GM21360 (cell line): Measurements from ENCODE around the gene UBXN10.
"Not testable (repeated sequence)": the region's sequence is repeated elsewhere in the genome, so short reads cannot be mapped to it uniquely, and the experiment has no call there.

Source experiments
- ATAC-seq: cut with Tn5 transposase; IDR thresholded peaks from one replicate; pipeline ENCODE4 v1.9.1; 2021; ENCODE audit warnings: mild to moderate bottlenecking, moderate library complexity; ENCODE audit not compliant: unreplicated experiment

The UBXN10 gene

DNA sequence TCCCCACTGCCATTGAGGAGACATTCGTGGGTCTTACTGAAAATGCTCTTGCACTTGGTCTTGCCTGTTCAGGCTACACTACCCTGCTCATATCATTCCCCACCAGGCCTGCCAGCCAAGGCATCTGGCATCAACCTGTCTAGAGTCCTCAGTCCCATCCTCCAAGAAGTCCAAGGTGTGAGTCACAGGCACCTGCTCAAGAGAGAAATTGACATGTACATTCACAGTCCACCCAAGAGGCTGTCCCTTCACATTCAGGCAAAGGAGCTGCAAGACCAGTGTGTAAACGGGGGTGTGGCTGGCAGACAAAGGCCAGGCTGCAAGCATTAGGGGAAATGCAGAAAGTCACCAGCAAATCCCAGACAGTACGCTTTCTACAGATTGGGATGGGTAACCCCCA lies 13.5 kb downstream of the UBXN10 start:
- ATAC-seq, result no peak

DNA sequence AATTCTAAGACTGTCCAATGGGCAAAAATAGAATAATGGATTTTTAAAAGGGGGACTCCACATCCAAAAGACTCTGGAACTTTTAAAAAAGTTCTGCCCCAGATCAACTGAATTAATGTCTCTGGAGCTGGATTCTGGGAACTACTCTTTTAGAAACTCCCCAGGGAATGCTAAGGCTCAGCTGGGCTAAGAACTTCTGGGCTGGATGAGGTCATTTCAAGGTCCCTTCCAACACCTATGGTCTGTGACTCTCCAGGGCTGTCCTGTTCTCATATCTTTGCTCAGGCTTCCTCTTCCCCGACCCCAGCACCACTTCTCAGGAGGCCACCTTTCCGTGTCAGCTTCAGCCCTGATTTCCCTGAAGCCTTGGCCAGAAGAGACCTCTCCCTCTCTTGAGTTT lies 13.9 kb downstream of the UBXN10 start:
- no peak for ATAC-seq

DNA sequence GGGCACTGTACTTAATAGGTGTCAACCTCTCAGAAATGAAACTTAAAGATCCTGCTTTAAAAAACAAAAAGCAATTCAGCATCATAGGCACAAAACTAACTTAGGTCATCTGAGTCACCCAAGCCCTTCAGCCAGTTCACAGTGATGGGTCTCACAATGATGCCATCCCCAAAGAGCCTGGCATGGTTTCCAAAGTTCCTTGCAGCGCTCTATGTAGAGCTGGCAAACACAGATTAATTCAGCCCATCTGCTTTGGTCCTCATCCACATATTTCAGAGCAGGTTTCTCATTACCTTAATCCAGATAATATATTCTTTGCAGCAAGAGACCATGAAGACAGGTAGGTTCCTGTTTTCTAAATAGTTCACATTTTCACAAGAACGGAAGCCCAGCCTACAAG lies 15.1 kb downstream of the UBXN10 start:
- ATAC-seq, result no peak

DNA sequence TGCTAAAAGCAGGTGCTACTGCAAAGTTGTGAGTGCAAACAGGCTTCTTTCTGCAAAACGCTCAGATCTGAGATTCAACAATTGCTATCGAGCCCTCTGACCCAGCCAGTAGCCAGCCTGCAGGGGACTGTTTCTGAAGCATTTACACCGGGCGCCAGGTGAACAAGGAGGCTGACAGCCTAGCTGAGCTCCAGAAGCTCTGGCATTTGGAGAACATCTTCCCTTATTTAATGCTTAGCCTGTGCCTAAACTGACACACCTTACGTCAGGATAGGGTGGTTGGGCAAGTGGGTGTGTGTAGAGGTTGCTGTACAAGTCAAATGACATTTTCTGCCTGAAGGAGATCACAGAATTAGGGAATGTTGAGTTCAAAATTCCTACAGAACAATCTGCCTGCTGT lies 16.3 kb downstream of the UBXN10 start:
- ATAC-seq, result no peak

DNA sequence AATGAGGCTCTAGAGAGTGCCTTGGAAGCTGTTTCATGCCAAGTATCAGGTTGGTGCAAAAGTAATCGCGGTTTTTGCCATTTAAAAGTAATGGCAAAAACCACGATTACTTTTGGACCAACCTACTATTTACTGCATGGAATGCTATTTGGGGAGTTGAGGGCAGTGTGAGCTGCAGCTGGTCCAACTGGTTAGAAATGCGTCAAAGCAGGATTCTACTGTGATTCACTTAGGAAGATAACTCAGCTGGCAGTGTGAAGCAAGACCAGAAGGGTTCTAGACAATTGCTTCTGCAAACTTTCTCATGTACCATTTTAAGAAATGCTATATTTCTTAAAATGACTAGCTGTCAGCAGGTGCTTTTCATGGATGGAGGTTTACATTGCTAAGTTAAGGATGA lies 21.6 kb downstream of the UBXN10 start:
- ATAC-seq, result no peak

DNA sequence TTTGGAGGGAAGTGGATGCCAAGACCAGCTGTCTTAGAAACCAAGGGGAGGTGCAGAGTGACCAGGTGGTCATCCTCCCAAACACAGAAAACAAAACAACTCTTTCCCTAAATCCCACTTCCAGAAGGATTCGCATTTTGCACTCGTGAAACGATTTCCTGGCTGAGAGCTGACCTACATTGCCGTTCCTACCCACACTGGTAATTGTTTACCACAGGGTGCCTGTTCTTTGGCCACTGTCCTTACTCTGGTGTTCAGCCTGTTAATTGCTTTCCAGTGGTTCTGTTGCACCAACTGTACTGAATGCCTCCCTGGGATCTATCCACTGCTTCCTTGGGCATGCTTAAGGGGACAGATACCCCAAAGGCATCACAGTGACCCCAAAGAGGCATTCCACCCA lies 23.6 kb downstream of the UBXN10 start:
- ATAC-seq, result no peak

DNA sequence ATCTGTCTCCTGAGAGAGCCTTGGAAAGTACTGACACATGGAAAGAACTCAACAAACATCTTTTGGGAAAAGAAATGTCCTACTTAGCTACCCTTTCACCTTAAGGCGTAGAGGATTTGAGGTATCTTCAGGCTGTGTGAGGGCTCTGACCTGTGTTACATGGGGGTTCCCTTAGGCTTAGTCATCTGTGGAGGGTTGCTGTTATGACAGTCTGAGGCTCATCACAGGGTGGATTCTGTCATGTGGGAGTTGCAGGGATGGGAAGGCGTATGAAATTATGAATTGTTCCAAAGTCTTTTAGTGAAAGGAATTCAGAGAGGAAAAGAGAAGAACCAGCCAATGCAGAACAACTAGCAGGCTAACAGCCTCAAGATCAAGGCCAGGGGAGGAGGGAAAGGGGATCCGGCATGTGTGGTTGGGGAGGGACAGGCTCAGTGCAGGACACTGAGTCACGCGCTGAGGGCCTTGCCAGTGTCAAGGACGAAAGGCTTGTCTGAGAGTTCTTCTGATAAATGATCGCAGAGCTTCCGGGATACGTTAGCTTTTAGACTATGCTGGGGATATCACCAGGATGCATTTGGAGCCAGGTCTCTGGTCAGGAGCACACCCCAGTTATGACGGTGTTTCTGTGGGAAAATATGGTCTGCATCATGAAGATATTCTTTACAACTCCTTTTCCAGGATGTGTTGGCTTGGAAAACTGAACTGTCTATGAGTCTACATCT lies 25.0 kb downstream of the UBXN10 start:
- ATAC-seq, result no peak

DNA sequence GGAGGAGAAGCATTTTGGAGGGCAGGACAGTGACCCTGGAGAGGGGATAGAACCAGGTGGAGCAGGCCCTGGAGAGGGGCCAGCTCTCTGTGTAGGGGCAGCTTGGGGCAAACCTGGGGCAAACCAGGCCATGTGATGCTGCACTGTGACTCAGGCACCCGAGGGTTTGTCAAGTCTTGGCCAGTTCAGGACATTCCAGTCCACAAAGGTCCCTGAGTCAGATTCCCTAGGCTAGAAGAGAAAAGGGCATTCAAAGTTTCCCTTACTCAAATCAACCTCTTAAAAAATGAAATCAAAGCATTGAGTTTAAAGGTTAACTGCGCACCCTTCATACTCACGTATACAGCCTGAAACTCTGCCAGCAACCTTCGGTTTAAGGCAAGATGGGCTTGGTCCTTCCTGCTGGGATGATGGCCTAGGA lies 25.6 kb downstream of the UBXN10 start:
- ATAC-seq, result no peak

DNA sequence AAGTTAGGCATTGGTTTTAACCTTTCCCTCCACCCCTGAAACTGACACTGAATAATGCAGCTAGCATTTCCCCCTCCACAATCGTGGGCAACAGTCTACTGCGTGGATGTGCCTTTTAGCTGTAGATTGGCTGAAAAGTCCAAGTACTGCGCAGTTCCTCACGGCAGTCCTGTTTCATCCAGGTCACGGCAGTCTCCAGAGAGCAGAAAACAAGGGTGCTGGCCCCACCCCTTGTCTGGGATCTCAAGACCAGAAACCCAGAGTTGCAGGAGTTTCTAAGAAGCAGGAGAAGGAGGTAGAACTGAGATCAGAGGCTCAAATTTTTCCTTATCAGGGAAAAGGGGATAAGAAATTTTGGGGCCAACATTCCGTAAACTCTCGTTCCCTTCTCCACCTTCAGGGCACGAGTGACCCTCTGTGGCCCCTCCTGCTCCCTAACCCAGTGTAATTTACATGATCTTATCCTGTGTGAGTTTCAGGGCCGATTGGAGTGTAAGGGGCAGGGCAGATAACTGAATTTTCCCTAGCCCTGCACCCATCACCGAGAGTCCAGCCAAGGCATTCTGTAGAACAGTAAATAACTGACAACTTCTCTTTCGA lies 26.3 kb downstream of the UBXN10 start:
- ATAC-seq, result no peak

DNA sequence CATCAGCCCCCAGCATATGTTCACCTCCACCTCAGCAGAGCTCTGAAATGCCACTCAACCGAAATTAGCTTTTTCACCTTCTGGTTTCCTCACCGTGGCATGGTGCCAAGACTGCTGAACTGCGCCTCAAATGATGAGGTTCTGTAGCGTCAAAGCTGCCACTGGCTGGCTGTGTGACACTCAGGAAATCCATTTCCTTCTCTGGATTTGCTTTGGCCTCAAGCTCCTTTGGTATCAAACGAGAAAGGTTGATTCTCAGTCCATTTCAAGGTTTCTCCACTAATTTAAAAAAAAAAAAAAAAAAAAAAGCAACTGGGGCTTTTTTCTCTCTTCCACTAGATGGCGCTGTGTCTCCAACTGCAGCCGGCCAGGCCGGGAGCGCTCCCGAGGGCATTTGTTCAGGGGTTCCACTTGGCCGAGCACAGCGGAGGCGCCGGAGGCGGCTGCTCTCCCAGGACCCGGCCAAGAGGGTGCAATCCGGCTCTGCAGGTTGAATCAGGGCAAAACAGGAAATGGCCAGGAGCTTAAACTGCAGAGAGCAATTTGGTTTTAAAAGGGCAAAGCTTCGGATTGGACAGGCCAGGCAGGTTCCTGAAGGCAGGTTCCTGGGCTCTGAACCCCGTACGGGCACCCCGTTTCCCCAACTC lies 26.9 kb downstream of the UBXN10 start:
- no peak for ATAC-seq

DNA sequence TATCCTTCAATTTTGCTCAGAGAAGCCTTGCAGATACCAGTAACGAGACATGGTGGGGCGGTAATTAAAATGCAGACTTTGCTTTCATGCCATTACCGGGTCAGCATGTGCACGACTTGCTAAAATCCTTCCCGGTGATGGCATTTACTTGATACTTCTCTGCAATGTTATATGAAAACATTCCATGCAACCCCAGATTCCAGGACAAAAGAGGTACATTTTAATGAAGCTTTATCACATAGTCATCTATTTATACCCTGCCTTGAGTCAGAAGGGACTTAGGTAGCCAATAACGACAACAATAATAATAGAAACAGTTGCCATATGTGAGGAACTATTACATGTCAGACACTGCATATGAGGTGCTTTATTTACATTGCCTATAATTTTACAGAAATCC lies 29.8 kb downstream of the UBXN10 start:
- ATAC-seq, result no peak

DNA sequence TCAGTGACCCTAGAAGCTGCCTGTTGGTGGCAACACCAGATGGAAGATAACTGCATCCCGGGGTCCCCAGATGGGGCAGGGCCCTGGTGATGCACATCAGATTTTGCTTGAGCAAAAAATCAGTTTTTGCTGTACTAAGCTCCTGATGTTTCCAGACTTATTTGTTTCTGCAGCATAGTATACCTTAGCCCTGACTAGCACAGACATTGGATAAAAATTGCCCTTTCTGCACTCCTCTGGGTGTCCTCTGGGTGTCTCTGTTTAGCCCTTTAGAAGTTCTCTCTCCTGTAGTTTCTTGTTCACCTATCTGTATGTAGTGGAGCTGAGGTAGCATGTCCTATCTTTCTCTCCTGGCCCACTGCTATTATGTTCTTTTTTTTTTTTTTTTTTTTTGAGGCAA lies 30.7 kb downstream of the UBXN10 start:
- no peak for ATAC-seq

DNA sequence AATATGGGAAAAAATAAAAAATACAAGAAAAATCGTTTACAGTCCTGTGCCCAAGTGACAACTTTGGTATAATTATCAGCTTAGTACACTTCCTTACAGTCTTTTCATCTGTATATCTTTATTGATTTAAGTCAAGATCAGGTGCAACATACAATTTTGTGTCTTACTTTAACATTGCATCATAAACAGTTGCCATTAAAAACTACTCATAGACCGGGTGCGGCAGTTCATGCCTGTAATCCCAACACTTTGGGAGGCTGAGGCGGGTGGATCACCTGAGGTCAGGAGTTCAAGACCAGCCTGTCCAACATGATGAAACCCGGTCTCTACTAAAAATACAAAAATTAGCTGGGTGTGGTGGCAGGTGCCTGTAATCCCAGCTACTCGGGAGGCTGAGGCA lies 33.2 kb downstream of the UBXN10 start:
- not testable (repeated sequence) for ATAC-seq

DNA sequence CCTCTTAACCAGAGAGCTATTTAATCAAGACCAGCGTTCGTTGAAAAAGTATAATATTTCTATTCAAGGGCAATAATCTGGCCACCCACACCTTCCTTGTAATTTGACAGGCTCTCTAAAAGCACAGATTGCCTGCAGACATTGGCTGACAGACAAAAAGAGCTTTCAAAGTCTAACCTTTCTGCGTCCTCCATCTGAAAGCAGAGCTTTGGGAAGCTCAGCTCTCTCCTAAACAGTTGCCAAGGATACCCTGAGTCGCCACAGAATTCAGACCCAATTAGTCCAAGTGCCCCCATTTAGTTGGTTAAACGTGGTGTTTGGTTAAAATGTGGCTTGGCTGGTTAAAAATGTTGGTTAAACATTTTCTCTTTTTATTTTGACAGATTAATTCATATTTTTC lies 34.1 kb downstream of the UBXN10 start:
- ATAC-seq, result no peak

DNA sequence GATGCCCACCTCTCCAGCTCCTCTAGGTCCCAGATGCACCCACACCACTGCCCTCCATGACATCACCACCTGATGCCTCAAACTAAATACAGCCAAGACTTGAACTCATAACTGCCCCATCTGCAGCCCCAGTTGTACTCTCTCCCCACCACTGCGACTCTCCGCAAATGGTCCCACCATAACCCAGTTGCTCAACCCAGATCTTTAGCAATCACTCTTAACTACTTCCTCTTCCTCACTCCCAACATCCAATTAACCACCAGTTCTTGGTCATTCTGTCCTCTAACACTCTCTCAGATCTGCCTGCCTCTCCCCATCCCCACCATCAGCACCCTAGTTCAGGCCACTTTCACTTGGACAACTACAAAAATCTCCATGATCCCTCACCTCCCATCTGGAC lies 37.2 kb downstream of the UBXN10 start:
- ATAC-seq, result no peak

DNA sequence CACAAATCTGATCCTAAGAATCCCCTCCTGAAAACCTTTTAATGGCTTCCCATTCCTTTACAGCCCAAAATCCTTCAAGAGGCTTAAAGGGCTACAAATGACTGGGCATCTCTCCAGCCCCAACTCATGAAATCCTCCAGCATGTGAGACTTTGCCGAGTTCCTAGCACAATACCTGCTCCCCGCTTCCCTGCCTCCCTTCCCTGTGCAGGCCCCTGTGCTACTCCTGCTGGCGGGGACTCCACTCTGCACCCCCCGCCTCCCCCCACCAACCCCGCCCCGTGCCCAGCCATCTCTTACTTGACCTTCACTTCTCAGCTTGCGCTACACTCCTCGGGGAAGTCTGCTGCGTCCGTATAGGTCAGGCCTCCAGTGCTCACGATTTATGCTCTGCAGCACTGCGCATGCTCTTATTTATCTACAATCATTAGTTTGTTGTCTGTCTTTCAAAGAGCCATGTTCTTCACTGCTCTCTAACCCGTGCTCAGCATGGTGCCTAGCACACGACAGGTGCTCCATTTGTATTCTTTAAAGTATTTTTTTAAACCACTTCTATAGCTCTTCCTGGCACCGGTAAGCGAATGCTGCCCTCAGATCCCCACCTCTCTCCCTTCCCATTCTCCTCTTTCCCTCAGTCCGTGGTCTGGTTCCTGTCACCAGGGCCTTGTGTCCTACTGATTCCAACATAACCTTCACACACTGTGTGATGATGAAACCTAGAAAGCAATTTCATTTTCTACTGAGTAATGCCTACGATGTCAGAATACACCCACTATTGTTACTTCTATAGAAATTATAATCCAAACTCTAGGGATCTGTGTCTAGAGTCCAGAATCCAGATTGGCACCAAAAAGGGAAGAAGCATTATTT lies 37.9 kb downstream of the UBXN10 start:
- no peak for ATAC-seq

DNA sequence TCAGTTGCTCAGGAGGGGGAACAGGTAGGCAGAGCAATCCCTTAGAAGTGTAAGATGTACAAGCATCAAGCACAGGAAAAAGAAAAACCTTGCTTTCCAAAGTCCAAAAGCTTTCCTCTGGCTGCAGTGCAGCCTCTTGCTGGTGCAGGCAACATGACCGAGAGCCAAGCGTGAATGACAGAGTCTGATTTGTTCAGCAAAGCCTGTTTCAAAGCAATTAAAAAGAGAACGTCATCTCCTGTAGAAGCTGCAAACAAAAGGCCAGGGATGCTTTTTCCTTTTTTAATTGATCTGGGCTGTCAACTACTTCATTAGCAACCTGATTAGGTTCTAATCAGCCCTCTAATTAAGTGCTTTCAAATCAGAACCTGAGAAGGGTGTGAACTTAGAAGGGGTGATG lies 38.6 kb downstream of the UBXN10 start:
- ATAC-seq, result no peak

DNA sequence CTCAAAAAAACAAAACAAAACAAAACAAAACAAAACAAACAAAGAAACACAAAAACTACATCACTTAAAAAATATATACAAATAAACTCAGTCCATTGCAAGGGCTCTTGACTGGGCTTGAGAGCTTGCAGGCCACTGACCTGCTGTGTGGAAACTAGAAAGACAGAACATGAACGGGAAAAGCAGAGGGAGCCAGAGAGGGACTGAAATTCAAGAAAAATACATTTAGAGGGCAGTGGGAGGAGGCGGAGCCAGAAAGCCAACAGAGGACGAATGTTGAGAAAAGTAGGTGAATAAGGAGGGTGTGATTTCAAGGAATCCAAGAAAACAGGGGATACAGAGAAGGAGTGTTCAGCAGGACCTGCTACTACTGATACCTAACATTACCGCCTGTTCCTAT lies 41.8 kb downstream of the UBXN10 start:
- ATAC-seq, result no peak

DNA sequence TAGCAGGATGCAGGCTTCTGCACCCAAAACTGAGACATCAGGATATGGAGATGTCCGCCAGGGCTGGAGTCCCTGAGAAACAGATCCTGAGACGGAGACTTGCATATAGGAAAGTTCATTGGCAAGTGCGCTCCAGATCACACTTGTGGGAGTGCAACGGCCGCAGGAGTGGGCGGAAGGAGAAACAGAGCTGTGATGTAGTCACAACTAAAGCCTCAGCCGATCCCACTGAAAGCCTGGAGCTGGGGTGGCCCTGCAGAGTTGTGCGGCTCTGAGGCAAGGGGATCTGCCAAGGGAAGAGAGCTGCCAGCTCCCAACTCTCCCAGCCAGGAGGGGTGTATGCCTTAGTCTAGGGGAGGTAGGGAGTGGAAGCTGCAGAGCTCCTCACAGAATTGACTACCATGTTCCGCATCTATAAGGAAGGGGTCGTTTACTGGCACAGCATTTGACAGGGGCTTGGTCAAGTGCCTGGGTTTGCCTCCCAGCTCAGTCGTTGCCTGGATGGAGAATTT lies 42.5 kb downstream of the UBXN10 start:
- ATAC-seq, result no peak

DNA sequence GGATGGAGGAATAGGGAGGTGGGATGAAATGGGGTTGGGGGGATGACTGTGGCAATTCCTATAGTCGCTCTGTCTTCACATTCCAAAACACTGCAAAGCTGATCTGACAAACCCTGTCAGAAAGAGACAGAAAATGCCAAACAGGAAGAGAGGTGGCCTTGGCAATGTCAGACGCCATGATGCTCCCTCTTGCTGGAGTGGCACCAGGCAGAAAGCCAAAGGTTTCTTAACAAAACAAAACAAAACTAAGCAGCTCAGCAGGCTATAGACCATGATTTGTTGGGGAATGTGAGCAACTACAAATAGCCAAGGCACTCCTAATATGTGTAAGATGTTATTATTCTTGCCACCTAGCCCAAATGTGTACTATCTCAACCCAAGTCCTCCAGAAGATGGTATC lies 43.3 kb downstream of the UBXN10 start:
- no peak for ATAC-seq

DNA sequence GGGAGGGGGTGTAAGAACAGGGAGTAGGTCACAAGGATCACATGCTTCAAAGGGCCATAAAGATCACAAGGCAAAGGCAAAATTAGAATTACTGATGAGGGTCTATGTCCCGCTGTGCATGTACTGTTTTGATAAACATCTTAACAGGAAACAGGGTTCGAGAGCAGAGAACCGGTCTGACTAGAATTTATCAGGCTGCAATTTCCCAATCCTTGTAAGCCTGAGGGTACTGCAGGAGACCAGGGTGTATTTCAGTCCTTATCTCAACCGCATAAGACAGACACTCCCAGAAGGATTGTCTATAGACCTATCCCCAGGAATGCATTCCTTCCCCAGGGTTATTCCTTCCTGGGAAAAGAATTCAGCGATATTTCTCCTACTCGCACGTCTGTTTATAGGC lies 46.7 kb downstream of the UBXN10 start:
- not testable (repeated sequence) for ATAC-seq
